ENCODE measurements around the gene KCNN3.

GRCh38 chr1:154822233-154822632 lies 47.8 kb downstream of the KCNN3 start:
- TF ChIP-seq, protein P1, sequence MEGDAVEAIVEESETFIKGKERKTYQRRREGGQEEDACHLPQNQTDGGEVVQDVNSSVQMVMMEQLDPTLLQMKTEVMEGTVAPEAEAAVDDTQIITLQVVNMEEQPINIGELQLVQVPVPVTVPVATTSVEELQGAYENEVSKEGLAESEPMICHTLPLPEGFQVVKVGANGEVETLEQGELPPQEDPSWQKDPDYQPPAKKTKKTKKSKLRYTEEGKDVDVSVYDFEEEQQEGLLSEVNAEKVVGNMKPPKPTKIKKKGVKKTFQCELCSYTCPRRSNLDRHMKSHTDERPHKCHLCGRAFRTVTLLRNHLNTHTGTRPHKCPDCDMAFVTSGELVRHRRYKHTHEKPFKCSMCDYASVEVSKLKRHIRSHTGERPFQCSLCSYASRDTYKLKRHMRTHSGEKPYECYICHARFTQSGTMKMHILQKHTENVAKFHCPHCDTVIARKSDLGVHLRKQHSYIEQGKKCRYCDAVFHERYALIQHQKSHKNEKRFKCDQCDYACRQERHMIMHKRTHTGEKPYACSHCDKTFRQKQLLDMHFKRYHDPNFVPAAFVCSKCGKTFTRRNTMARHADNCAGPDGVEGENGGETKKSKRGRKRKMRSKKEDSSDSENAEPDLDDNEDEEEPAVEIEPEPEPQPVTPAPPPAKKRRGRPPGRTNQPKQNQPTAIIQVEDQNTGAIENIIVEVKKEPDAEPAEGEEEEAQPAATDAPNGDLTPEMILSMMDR (conservative IDR thresholded peaks at IDR 0.05; ENCODE audit: low read depth, low read length): no peak
- no peak for TF ChIP-seq EZH2phosphoT487 (IDR thresholded peaks at IDR 0.05; ENCODE audit: borderline replicate concordance, low read length)
